Measurements from ENCODE around the gene STK39.
"Not testable (repeated sequence)": the region's sequence is repeated elsewhere in the genome, so short reads cannot be mapped to it uniquely, and the experiment has no call there.

STK39 gene

DNA sequence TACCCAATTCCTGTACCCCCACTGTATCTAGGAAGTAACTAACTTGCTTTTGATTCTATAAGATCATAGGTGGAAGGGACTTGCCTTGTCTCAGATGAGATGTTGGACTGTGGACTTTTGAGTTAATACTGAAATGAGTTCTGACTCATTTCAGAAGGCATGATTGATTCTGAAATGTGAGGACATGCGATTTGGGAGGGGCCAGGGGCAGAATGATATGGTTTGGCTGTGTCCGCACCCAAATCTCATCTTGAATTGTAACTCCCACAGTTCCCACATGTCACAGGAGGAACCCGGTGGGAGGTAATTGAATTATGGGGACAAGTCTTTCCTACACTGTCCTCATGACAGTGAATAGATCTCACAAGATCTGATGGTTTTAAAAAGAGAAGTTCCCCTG is 165.9 kb downstream of the STK39 start:
- not testable (repeated sequence) for DNase-seq

DNA sequence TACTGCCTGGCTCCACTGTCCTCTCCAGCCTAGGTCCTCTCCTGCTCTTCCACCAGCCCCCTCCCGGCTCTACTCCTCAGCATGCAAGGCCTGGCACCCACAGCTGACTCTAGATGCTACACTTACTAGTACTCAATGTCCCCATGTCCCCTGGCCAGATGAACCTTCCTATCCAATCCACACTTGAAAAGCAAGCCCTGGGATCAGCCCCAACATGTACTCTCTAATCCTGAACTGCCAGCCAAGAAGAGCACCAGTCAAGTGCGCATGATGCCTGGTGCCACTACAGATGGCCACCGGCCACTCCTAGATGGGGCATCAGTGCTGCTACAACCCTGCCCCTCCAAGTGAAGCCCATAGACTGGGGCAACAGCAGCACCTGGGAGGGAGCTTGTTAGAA is 168.2 kb downstream of the STK39 start:
- DNase-seq, result no peak

- DNase-seq, result no peak
Measured at GRCh38 chr2:168076731-168077130, 170.7 kb downstream of the STK39 start.

DNA sequence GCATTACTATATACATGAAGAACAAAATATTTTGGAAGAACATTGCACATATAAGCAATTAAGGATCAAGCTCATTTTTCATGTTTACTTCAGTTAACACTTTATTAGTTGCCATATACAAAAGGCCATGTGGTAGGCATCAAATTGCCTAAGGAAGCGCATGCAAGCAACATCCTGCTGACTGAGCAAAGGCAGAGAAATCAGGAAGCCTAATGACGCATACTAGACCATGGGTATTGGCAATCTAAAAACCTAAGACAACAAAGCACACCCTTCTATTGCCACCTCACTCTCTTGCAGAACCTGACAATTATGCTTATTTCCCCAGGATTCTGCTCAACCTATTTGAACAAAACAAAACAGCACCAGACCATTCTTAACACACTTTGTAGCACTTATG is 171.9 kb downstream of the STK39 start:
- DNase-seq, result no peak

GRCh38 chr2:168072626-168073303 is 174.6 kb downstream of the STK39 start:
- DNase-seq, result no peak

DNA sequence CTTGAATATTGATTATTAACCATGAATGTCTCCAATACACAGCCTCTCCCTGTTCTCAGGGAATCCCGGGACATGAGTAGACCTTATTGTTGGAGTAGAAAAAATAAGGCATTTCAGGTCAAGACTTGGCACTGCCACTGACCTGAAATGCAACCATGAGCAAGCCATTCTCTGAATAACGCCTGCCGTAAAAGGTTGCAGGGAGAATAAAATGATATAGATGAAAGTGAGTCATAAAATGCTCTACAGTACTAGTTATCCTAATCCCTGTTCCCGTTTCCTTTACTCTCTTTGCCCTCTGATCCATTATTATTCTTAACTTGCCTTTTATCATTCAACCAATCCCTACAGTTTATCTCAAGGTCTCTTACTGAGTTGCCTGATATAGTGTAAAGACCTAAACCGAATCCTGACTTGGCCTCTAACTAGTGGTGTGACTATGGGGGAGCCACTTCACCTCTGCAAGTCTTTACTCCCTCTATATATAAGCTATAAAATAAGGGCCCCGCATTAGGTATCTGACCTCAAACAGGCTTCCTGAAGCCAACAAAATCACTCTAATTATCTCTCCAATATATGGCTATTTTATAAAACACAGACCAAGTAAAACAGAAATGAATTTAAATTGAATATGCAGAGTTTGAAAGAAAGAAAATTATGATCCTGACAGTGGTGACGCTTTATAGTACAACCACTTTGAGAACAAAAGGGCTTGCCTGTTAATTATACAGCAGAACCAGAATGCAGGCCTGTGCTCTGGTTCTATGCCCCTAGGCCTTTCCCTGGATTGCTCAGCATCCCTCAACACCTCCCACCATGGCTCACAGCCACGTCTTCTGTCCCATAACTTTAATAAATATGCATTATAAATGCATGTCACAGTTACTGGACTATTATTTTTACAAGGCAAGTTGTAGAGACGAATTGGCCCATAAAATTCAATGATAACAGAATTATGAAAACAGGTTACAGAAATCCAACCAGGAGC is 183.1 kb downstream of the STK39 start:
- no peak for DNase-seq

- DNase-seq, result no peak
Measured at GRCh38 chr2:168062936-168063335, 184.5 kb downstream of the STK39 start.

DNA sequence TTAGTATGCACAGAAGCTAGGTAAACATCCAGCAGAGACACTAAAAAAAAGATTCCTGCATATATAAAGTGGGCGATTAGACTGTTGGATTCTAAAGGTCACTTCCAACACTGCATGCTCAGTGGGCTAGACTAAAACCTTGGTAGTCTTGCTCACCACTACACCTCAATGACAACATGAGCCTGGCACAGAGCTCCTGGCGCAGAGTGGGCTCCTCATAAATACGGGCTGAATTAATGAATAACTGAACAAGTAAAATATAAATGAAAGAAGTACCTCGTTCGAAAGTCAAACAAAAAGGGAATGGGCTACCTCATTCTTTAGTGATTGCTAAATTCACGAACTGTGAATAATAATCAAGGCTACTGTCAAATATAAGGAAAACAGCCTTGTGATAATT is 185.3 kb downstream of the STK39 start:
- DNase-seq, result no peak

DNA sequence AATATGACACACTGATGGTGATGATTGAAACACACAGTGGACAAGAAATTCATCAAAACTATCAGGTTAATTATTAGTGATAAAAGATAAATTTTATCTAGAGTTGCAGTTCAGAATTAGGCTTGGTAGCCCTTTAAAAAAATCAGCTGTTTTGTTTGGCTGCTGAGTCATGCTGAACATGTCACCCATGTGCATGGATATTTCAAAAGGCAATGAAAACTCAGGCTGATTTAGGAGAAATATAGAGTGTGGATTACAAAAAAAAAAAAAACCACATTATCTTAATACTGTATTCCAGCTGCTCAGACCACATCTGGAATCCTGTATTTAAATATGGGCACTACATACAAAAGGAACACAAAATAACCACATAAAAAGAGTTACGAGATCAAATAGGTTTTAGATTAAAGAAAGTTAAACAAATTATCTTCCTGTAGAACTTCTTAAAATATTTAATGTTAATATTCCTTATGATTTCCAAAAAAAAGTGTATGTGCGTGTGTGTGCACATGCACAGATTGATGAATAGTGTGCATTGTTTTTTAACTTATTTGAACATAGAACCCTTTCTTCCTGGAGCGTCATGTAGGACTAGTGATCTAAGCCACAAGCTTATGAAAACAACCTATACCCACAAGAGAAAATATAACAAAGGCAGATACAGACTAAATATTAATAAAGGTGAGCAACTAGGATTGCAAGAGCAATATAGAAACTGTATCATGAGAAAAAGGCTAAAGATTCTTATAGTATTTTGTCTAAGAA is 186.2 kb downstream of the STK39 start:
- DNase-seq, result no peak

- no peak for DNase-seq
Measured at GRCh38 chr2:168059758-168060157, 187.6 kb downstream of the STK39 start.

DNA sequence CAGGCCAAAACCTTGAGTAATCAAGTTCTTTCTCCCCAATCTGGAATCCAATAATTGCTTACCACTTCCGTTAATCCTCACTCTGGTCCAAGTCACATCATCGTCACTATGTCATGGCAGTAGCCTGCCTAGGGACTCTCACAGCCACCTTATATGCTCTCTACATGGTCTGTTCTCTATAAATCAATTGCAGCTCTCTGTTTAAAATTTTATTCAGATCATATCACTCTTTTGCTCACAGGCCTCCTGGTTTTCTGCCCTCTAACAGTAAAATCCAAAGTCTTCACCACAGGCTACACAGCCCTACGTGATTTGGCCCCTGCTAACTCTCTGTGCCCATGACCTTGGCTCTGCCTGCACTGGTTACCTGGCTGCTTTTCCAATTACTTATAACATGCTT is 188.7 kb downstream of the STK39 start:
- no peak for DNase-seq

GRCh38 chr2:168056242-168056787 is 191.1 kb downstream of the STK39 start:
- DNase-seq, result no peak

- DNase-seq, result no peak
Measured at GRCh38 chr2:168054657-168055056, 192.7 kb downstream of the STK39 start.

DNA sequence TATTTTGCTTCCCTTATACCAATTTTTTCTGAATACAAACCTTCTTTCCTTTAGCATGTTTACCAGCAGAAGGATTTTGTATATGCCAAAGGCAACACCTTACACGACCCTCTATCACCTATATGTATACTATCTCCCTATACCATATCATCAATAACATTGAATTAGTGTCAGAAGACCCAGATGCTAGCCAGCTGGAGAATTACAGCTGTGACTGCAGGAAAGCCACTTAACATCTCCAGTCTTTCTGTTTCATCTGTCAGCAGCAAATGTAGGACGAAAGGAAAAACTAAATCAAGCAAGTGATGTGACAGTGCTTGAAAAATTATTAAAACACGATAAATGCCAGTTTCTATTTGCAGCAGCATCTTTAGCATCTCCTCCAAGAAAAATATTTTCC is 193.7 kb downstream of the STK39 start:
- no peak for DNase-seq

- DNase-seq, result no peak
Measured at GRCh38 chr2:168052773-168053172, 194.6 kb downstream of the STK39 start.

DNA sequence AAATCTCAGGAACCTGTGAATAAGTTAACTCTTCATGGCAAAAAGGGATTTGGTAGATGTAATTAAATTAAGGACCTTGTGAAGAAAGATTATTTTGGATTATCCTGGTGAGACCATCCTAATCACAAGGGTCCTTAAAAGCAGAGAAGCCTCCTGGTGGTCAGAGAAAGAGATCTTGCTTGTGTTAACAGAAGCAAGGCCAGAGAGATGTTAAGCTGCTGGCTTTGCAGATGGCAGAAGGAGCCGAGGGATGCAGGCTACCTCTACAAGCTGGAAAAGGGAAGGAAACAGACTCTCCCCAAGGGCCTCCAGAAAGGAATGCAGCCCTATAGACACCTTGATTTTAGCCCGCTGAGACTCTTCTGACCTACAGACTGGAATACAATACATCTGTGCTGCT is 197.0 kb downstream of the STK39 start:
- no peak for DNase-seq

DNA sequence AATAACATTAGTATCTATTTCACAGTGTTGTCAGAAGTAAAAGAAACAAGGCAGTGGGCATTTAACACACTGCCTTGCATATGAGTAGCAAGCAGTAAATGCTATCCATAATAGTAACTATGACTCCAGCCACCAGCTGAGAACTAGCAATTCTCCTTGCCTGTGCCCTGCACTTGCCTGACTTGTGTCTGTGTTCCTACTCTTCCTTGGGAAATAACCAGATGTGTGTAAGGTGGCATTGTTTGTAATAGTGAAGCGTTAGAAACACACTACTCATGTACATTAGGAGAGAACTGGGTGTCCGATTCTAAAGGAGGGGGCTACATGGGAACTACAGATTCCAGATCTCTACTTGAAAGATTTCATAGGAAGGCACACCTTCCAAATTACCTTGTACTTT is 197.8 kb downstream of the STK39 start:
- no peak for DNase-seq

DNA sequence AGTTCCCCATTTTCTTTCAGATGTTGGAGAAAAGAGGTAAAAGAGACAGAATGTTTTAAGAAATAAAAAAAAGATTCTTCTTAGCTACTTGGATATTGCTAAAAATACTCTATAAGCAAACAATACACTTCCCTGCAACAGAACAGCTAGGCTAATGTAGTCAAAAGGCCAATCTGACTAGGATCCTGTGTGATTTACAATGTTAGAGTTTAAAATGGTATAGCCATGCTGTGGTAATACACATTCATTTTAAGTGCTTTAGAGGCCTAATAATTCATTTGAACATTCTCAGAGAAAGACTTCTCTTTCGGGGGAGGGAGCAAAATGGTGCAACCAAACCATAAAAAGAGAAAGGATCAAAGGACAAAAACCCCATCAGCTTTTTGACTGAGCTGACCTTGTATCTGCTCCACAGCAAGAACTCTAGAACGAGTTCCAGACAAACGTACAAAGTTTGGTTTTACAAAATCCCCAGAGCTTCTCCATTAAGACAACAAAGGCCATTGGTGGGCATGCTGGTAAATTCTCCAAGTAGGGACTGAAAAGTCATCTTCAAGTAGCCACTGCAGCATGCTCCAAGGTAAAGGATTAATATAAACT is 200.2 kb downstream of the STK39 start:
- no peak for DNase-seq

DNA sequence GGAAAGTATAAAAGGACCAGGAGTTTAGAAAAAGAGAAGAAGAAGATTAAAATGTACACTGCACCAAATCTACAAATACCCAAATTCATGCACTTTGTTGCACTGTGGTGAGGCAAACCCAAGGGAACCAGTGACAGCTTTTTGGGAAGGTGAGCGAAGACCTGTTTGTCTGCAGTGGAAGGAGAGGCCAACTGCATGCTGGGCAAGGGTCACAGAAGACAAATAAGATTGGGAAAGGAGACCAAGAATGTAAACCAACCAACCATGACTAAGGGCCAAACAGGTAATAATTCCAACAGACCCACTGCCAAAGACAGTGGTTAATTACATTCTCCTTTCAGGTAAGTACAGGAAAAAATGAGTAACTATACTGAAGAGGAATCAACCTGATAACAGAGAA is 202.8 kb downstream of the STK39 start:
- no peak for DNase-seq

DNA sequence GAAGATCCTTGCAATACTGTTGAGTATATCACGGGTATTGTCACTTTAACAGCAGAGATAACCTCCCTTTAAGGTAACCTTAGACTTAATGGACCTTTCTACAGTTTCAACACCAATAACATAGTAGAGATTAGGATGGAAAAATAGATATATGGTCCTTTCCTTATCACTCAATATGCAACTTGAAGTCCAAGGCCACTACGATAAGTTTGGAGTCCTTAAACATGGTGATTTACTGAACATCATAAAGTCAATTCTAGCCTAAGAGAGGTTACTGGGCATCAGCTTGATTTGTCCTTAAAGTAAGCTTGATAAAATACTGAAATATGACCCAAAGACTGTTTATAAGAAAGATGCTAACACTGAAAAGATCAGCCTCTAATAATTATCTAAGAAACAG is 203.2 kb downstream of the STK39 start:
- DNase-seq, result no peak

DNA sequence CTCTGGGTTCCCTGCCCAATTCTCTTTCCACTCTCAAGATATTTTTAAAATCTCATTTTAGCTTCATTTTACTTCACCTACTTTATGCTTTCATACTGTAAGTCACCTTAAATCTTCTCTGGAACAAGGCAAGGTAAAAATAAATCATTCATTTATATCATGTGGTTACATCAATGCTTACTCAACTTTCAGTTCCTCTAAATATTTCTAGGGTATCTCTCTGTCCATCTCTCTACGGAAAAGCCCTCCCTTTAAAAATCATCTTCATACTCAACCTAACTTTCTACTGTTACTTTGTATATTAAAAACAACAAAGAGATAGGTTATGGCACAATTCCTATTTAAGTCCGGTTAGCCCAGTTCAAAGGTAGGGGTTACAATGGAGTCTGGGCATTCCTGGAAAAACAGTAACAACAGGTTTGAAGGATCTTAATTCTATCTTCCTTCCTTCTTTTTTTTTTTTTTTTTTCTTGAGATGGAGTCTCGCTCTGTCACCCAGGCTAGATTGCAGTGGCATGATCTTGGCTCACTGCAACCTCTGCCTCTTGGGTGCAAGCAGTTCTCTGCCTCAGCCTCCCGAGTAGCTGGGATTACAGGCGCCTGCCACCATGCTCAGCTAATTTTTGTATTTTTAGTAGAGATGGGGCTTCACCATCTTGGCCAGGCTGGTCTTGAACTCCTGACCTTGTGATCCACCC is 205.1 kb downstream of the STK39 start:
- DNase-seq, result not testable (repeated sequence)

GRCh38 chr2:168039881-168040280 is 207.5 kb downstream of the STK39 start:
- no peak for DNase-seq
